Testis (tissue), 3 donors: ENCODE data around the gene TAX1BP1. TPM values are rescaled to one million over a fixed set of nuclear protein-coding genes. Genes with fewer than 3 reads are reported as not detected.

Experiments
- DNase-seq: peaks from one replicate; pipeline ENCODE4 v3.0.0-alpha.2; 2019
- H3K27ac ChIP-seq, 2 donors: fragments of 200-600 bp; sonication (generic); one replicate each; pipeline ENCODE4 v1.5.1; 2019
- H3K27me3 ChIP-seq: fragments of 200-600 bp; sonication (generic); one replicate; pipeline ENCODE4 v1.5.1; 2019
- H3K36me3 ChIP-seq: fragments of 200-600 bp; sonication (generic); one replicate; pipeline ENCODE4 v1.5.1; 2017; ENCODE audit warnings: low read depth; ENCODE audit errors: missing control alignments
- H3K4me1 ChIP-seq: fragments of 200-600 bp; sonication (generic); one replicate; pipeline ENCODE4 v1.5.1; 2019
- H3K4me3 ChIP-seq, 2 donors: fragments of 200-600 bp; sonication (generic); one replicate each; pipeline ENCODE4 v1.5.1; 2017 to 2019
- H3K9me3 ChIP-seq: fragments of 200-600 bp; sonication (generic); one replicate; pipeline ENCODE4 v1.5.1; 2017
- CTCF ChIP-seq, 3 experiments: fragments of 450-650 bp in 2 of 3; fragments of 200-600 bp in 1 of 3; sonication (generic) in 1 of 3; IDR thresholded peaks; one replicate each; pipeline ENCODE4 v1.5.1; 2016 to 2019; ENCODE audit warnings: antibody characterized with exemption in 3 of 3, mild to moderate bottlenecking in 2 of 3, moderate library complexity in 1 of 3
- POLR2A ChIP-seq: fragments of 450-650 bp; IDR thresholded peaks from one replicate; pipeline ENCODE4 v1.6.1; 2017; ENCODE audit warnings: antibody characterized with exemption, mild to moderate bottlenecking, moderate library complexity
- WGBS, 2 donors: methylation state at CpG; one replicate each; pipeline ENCODE4 v1.1.5; 2018; 5-methylcytosine and 5-hydroxymethylcytosine counted together
- intact Hi-C: fragments of 100-400 bp; cut with DNase I; formaldehyde crosslinking; loops from one replicate; pipeline ENCODE4 v1.15.1; 2023; ENCODE audit warnings: low total_unique reads
- polyA plus RNA-seq: library from polyadenylated mRNA; stranded (reverse); fragments of 350-450 nt; fragmentation: Illumina TruSeq; extraction: RNeasy Lipid Tissue Mini Kit (QIAGEN cat#74804); gene quantifications from one replicate; pipeline ENCODE4 v1.2.3, GENCODE V29; 2014; ENCODE audit warnings: low read depth, low replicate concordance; ENCODE audit not compliant: insufficient read depth
- total RNA-seq, 2 donors: library from RNA; depleted of rRNA; stranded (reverse); fragments of >200 nt; gene quantifications; one replicate each; pipeline ENCODE4 v1.2.3, GENCODE V29; 2016

TAX1BP1 gene
- total and polyA plus RNA-seq, 3 donors from 2014 or later = 36.8 to 155 (median 154) TPM

DNA sequence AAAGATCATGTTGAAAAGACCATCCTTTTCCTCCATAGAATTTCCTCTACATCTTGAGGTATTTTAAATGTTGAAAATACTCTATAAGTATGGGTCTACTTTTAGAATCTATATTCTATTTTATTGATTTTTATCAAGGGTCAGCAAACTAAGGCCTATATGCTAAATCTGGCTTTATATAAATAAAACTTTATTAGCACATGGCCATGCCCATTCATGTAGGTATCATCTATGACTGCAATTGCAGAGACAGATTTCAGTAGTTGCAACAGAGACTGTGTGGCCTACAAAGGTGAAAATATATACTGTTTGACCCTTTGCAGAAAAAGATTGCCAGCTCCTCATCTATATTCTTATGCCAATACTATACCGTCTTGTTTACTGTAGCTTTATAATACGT lies 72.7 kb downstream of the TAX1BP1 start:
- no peaks in the 10 kb centered on the region for H3K9me3 ChIP-seq
- no peaks in the 10 kb centered on the region for H3K36me3 ChIP-seq
- no peak for DNase-seq
- WGBS, 2 donors = 96 to 97% methylated on average over 2 of the region's 2 CpGs
- TF ChIP-seq POLR2A = no peak
- no peak for TF ChIP-seq CTCF (IDR thresholded peaks at IDR 0.05)
- no peak overlapping the region for H3K27ac ChIP-seq
- no peak overlapping the region for H3K4me3 ChIP-seq
- intact Hi-C loops = no loop called here
- H3K4me1 ChIP-seq = no peaks in the 10 kb centered on the region
- no peaks in the 10 kb centered on the region for H3K27me3 ChIP-seq

DNA sequence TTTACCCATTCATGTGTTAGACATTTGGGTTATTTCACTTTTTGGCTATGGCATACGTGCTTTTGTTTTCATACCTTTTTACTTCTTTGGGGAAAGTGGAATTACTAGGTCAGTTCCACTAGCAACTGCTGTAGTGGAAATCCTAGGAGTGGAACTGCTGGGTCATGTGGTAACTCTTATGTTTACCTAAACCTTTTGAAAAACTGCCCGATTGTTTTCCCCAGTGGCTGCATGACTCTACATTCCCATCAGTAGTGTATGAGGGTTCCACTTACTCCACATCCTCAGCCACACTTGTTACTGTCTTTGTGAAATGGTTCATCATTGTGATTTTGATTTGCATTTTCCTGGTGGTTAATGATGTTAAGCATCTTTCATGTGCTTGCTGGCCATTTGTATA lies 82.3 kb downstream of the TAX1BP1 start:
- H3K36me3 ChIP-seq = no peaks in the 10 kb centered on the region
- H3K4me3 ChIP-seq = no peak overlapping the region
- intact Hi-C loops = no loop called here
- H3K9me3 ChIP-seq = no peaks in the 10 kb centered on the region
- TF ChIP-seq CTCF (IDR thresholded peaks at IDR 0.05) (no peak), POLR2A (no peak)
- no peaks in the 10 kb centered on the region for H3K27me3 ChIP-seq
- H3K27ac ChIP-seq = no peak overlapping the region
- DNase-seq = no peak
- H3K4me1 ChIP-seq = no peaks in the 10 kb centered on the region
- WGBS, 2 donors = 88 to 89% methylated on average over 2 of the region's 2 CpGs

DNA sequence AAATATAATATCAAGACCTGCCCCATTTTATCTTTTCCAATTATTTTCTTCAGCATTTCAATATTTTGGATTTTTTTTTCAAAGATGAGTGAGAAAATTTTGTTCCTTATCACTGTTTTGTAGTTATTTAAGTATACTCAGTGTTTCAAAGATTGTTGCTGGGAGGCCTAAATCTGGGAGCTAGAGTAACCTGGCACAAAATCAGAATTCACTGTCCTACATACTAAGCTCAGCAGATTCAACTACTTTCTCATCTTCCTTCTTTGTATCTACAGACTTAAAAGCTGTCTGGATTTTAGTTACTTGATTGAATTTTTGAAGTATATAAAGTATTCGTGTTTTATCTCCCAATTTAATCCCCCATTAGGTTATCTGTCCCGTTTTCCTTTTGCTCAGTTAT lies 85.9 kb downstream of the TAX1BP1 start:
- H3K9me3 ChIP-seq = no peaks in the 10 kb centered on the region
- WGBS, 2 donors = 46 to 48% methylated on average over 2 of the region's 2 CpGs
- no peak for DNase-seq

GRCh38 chr7:27826357-27826756 lies 86.4 kb downstream of the TAX1BP1 start:
- TF ChIP-seq POLR2A (no peak), CTCF (IDR thresholded peaks at IDR 0.05) (no peak)
- H3K9me3 ChIP-seq = no peaks in the 10 kb centered on the region
- intact Hi-C loops = no loop called here
- no peak overlapping the region for H3K27ac ChIP-seq
- H3K36me3 ChIP-seq = no peaks in the 10 kb centered on the region
- DNase-seq = no peak
- no peak overlapping the region for H3K4me3 ChIP-seq
- WGBS, 2 donors = 55 to 58% methylated on average over 5 of the region's 5 CpGs
- H3K27me3 ChIP-seq = no peaks in the 10 kb centered on the region
- no peaks in the 10 kb centered on the region for H3K4me1 ChIP-seq

More for the DNA sequence above, 85.9 kb downstream of the TAX1BP1 start:
- no peak overlapping the region for H3K27ac ChIP-seq
- no peaks in the 10 kb centered on the region for H3K36me3 ChIP-seq
- no peak for TF ChIP-seq CTCF (IDR thresholded peaks at IDR 0.05)
- no peak for TF ChIP-seq POLR2A
- H3K4me3 ChIP-seq = no peak overlapping the region
- intact Hi-C loops = no loop called here
- H3K4me1 ChIP-seq = no peaks in the 10 kb centered on the region
- H3K27me3 ChIP-seq = no peaks in the 10 kb centered on the region

DNA sequence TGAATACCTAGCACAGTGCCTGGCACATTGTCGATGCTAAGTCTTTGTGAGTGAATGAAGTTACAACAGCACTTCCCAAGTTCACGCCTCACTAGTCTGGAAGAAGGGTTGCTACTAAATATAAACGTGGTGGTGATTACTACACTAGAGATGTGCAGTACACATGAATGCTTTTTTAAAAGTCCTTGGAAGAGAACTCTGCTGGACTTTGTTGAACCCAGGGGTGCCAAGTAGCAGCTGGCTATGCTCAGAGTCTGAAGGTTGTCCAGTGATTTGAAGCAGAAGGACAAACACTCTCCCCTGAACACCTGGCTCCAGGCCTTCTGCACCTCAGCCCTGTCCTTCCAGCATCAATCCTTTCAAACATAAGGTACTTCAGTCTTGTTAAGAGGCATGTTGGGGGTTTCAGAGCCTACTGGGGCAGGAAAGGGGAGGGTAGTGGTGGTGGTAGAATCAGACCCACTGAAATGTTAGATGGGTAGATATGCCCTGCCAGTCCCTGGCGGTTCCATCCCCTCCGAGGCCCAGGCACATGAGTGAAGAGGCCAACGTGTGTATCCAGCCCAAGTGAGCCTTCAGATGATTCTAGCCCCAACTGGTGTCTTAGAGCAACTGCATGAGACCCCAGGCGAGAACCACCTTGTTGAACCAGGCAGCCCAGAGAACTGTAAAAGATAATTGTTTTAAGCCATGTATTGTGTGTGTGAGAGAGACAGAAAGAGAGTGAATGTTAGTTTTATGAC lies 94.4 kb downstream of the TAX1BP1 start:
- 71% methylated on average over 7 of the region's 7 CpGs for WGBS, 2 donors
- Histone ChIP-seq H3K4me1 (peaks cover 10% of the 10 kb centered on the region), H3K9me3 (no peaks in the 10 kb centered on the region), H3K4me3 (no peak overlapping the region), H3K36me3 (no peaks in the 10 kb centered on the region), H3K27ac (peak overlapping the region; percentile 71 to 72), H3K27me3 (no peaks in the 10 kb centered on the region)
- DNase-seq = no peak
- intact Hi-C loops = no loop called here
- TF ChIP-seq POLR2A = no peak
- TF ChIP-seq CTCF (IDR thresholded peaks at IDR 0.05) = no peak
